Activated naive CD4-positive, alpha-beta T cell treated with Interleukin-2 at 50 U/mL for 16 hours (primary cell): ENCODE results near the gene RAG2.
"Not testable (repeated sequence)": the region's sequence is repeated elsewhere in the genome, so short reads cannot be mapped to it uniquely, and the experiment has no call there.

ENCODE experiments used
- DNase-seq: peaks from one replicate; pipeline ENCODE4 v3.0.0-alpha.2; 2020

Gene RAG2

DNA sequence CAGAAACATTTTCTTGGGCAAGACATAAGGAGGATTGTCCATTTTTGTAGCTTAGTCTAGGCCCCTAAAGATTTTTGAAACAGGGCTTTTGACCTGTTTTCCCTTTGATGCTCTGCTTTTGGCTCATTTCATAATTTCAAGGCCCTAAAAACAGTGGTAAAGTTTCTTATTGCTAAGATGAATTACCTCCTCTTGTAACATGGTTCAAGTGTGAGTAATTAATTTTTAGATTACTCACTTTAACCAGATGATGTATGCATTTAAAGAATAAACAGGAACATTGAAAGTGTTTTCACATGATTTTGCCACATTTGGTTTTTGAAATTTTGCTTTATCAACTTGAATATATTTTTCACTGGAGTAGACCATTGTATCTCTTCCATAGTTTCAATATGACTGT lies 1.2 kb downstream of the RAG2 start:
- no peak for DNase-seq

DNA sequence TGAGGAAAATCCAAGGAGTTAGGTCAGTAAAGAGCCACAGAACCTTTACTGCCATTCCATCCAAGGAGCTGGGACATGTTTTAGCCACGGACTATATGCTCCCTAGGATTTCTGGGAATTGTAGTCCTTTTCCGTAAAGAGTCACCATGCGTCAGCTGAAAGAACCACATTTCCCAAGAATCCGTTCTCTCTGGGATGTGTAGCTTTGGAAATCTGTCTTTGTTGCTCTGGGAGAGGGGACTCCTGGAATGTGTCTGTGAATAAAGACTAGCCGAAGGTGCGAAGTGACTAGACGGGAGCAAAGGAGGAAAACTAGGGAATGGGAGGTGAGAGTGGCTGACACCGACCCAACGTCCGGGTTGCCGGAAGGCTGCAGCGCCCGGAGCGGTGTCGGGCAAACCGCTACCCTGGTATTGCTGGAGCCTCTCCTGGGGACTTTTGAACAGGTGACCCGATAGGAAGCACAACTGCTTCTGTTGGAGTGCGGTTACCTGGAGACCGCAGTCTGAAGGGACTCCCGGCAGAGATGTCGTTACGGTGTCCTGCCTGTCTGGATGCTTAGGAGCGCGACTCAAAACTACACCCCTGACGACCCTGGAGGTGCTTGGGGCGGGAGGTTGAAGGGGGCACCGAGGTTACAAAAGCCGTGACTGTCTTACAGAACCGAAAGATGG lies 3.6 kb downstream of the RAG2 start, which contains the start of gene IFTAP:
TSS of gene IFTAP (plus strand) at position 187 of the 674 bp plus-strand sequence. CDS start 15,602 bp downstream, outside the sequence.
- peak; percentile 9 for DNase-seq

DNA sequence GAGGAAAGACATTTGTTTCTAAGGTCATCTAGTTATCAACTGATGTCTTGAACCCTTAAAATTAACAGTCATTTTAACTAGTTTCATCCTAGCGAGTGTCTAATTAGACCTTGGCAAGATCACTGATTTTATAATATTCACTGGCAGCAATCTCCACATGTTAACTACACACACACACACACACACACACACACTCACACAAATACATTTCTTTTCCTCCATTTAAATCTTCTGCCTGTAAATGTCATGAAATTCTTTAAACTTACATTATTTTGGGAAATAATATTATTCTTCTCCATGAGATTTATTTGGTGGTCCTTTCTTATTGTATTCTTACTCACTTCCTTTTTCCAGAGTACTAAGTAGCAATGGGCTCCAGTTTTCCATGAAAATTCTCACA lies 6.6 kb downstream of the RAG2 start:
- DNase-seq, result no peak

DNA sequence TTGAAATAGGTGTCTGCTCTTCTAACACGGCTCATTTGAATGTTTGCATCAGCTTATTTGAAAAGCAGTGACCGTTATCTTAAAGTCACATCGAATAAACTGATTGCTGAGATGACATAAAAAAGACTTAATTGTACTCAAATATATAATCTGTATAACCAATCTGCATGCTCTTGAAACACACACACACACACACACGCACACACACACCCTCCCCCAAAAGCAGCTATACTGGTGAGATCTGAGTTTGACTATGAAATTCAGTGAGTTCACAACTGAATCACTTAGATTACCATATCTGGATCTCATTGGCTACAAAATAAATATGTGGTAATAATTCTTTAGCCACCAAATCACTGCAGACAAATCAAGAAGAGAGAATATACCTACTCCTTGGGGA lies 7.5 kb downstream of the RAG2 start:
- no peak for DNase-seq

DNA sequence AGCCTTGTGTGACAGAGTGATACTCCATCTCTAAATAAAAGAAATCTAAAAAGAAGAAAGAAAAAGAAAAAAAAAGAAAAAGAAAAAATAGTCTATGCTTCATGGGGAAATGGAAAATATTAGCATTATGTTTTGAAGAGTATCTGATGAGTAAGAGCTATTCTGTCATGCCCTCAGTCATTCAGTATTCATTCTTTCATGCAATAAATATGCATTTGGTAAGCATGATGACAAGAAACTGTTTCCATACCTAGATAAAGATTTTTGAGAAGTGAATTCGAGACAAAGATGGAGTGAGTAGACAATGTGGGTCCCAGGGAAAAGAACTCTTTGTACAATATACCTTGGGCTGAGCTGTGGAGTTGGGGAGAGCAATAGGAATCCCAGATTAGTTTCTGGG lies 9.9 kb downstream of the RAG2 start:
- DNase-seq, result no peak

DNA sequence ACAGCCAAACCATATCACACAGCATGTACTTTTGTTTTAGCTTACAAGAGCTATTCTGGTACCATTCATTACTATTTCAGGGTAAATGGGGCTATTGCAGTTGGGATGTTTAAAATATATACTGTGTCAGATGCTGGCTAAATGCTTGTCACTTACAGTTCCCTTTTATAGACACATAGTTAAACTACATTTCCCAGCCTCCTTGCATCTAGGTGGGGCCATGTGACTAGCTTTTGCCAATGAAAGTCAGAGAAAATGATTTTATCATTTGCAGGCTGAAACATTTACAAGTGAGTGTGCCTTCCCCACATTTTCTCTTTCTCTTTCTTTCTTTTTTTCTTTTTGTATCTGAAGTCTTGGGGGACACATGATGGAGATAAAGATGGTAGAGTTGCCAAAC lies 11.5 kb downstream of the RAG2 start:
- no peak for DNase-seq

DNA sequence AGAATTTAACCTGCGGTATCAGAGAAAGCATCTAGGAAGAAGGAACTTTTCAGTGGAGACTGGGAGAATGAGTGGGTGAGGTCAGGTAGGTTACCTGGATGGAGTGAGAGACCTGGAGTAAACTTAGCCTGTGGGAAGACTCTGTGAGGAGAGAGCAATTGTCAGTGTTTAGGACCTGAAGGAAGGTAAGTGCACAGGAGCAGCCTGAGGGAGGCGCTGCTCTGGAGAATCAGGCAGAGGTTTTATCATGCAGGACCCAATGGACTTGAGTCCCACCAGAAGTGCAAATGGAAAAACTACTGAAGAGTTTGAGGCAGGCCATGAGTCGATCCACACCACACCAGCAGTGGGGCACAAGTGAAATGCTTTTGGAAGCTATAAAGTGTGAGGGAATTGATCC lies 14.4 kb downstream of the RAG2 start:
- no peak for DNase-seq

DNA sequence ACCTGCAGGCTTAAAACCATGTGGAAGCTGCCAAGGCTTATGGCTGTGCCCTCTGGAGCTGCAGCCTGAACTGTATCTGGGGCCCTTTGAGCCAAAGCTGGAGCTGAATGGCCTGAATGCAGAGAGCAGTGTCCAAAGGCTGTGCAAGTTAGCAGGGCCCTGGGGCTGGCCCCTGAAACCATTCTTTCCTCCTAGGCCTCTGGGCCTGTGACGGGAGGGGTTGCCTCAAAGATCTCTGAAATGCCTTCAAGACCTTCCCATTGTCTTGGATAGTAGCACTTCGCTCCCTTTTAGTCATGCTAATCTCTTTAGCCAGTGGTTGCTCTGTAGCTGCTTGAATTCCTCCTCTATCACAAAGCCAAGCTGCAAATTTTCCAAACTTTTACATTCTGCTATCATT lies 16.5 kb downstream of the RAG2 start:
- no peak for DNase-seq

DNA sequence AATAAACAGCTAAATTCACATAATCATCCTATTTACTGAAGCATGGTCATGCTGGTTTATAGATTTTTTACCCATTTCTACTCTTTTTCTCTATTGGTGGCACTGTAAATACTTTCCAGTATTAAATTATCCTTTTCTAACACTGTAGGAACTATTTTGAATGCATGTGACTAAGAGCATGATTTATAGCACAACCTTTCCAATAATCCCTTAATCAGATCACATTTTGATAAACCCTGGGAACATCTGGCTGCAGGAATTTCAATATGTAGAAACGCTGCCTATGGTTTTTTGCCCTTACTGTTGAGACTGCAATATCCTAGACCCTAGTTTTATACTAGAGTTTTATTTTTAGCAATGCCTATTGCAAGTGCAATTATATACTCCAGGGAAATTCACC lies 19.6 kb downstream of the RAG2 start:
- DNase-seq, result no peak

DNA sequence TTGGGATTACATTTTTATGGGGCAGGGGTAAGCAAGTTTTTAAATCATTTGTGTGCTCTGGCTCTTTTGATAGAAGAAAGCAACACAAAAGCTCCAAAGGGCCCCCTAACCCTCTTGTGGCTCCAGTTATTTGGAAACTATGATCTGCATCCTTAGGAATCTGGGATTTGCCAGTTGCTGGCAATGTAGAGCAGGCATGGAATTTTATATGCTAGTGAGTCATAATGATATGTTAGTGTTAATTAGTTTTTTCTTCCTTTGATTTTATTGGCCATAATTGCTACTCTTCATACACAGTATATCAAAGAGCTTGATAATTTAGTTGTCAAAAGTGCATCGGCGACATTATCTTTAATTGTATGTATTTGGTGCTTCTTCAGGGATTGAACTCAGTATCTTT lies 20.2 kb downstream of the RAG2 start:
- DNase-seq, result no peak

DNA sequence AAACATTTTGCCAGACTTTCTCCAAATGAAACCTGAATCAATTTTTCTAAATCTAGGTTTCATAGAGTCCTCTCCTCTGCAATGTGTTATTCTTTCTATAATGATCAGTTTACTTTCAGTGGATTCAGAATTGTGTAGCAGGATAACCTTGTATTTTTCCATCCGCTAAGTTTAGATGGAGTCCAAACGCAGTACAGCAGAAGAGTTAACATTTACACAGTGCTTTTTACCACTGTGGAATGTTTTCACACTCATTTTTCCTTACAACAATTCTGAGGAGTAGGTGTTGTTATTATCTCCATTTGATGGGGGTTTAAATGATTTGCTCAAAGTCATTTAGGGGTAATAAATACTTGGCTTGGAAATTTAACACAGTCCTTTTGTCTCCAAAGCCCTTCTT lies 20.7 kb downstream of the RAG2 start:
- DNase-seq, result no peak

DNA sequence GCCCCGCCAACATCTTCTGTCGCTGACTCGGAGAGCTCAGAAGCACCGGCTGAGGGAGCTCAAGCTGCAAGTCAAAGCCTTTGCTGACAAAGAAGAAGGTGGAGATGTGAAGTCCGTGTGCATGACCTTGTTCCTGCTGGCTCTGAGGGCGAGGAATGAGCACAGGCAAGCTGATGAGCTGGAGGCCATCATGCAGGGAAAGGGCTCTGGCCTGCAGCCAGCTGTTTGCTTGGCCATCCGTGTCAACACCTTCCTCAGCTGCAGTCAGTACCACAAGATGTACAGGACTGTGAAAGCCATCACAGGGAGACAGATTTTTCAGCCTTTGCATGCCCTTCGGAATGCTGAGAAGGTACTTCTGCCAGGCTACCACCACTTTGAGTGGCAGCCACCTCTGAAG lies 23.6 kb downstream of the RAG2 start:
- DNase-seq, result no peak

DNA sequence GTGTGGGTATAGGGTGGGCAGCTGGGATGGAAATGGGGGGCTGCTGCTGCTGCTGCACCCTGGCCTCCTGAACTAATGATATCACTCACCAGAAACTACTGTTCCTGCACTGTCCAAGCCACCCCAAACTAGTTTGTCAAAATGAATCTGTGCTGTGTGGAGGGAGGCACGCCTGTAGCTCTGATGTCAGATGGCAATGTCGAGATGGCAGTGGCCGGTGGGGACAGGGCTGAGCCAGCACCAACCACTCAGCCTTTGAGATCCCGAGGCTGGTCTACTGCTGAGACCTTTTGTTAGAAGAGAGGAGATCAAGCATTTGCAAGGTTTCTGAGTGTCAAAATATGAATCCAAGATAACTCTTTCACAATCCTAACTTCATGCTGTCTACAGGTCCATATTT lies 28.9 kb downstream of the RAG2 start:
- no peak for DNase-seq

DNA sequence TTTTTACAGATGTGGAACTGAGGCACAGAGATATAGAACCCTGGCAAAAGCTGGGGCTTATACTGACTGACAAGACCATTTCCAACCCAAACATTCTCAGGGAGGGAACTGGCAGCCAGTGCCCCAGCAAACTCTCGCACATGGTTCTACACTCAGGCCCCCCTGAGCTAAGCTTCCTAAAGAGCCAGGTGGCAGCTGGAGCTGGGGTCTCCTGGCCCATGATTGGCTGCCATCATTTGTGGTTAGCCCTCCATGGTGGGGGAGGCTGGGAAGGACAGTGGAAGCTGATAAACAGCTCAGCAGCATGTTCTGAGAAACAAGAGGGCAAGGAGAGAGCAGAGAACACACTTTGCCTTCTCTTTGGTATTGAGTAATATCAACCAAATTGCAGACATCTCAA lies 30.3 kb downstream of the RAG2 start, which contains the start of gene RAG1:
TSS of gene RAG1 (plus strand) at position 314 of the 400 bp plus-strand sequence. CDS start 5,298 bp downstream, outside the sequence.
- DNase-seq, result no peak

DNA sequence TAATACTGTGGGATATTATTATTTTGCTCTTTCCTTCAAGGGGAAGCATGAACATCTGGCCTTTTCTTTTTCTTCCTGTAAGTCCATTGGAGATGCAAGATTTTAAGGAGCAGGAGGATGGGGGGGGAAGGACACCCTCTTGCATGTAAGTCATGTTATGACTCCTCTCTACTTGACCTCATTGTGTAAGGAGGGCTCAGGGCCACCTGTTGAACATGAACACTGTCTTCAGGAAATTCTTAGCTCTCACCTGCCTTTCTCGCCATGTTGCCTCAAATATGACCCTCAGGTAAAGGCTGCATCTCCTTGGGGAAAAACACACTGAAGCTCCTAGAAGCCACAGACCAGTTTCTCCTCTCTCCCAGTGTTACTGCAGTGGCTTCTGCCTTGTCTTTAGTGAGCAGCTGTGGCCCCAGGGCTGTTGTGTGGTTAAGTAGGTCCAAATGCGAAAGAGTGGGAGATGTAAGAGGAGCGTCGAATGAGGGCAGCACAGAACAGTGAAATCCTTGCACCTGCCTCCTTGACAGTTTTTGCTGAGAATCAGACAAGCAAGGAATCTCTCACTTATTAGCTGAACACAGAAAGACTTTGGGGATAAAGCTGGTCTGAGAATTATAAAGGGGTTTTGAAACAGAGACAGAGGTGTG lies 31.5 kb downstream of the RAG2 start:
- DNase-seq, result no peak

DNA sequence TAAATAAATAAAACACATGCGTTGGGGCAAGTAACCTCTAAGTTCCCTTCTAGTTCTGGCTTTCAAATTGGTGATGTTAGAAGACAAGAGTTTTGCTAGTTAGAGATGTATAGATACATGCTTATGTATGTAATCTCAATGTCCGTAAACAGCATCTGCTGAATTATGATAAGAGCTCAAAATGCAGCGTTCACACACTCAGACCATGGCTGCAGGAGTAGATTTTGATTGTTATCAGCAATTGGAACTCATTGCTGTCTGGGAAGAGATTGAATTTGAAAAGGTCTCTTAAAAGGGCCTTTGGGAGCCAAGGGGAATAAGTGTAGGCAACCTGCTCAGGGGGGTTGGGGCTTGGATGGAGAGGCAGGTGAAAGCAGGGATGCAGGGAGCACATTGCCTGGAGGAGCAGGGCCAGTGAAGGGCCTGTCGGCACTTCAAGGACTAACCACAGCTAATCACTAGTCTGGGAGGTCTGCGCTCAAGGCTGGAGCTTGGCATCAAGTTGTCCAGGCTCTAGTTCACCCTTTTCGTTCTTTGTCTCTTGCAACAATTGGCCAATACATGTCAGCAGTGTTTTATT lies 32.9 kb downstream of the RAG2 start:
- DNase-seq, result no peak

DNA sequence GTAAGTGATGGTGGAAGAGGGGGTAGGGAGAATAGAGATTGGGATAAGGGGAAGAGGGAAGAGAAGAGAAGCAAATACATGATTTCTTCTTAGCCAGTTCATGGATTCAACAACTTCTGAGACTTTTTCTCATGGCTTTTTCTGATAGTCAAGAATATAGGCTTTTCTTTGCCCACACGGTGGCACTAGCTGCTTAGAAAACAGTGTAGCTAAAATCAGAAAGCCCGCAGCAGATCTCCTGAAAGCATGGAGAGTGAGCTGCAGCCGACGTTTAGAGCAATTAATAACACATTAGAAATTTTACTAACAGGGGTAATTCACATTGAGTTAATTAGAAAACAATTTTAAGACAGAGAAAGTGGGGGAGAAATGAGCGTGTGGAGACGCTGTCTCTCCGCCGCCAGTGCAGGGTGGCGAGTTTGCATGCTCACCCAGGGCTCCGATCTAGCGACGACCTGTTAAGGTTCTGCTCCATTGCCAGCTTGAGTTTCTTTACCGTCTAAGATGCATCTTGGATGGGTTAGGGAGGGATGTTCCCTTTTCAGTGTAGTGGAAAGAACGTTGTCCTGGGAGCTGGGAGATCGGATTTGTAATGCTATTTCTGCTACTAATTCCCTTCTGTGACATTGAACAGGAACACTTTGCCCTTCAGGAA lies 33.5 kb downstream of the RAG2 start:
- DNase-seq, result peak; percentile 38

DNA sequence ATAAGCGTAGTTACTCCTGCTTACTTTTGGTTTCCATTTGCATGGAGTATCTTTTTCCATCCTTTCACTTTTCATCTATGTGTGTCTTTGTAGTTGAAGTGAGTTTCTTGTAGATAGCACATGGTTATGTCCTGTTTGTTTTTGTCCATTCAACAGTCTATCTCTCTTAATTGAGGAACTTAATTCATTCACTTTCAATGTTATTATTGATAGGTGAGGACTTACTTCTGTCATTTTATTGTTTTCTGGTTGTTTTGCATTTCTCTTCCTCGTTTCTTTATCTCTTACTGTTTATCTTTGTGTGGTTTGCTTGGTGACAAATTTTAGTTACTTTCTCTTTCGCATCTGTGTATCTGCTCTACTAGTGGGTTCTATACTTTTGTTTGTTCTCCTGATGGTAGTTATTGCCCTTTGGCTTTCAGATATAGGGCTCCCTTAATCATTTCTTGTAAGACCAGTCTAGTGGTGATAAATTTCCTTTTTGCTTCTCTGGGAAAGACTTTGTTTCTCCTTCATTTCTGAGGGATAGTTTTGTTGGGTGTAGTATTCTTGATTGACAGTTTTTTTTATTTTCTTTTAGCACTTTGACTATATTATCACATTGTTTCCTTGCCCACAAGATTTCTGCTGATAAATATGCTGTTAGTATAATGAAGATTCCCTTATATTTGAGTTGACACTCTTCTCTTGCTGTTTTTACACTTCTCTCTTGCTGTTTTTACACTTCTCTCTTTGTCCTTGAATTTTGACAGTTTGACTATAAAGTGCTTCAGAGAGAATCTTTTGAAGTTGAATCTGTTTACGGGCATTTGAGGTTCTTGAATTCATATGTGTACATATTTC lies 39.2 kb downstream of the RAG2 start:
- no peak for DNase-seq

DNA sequence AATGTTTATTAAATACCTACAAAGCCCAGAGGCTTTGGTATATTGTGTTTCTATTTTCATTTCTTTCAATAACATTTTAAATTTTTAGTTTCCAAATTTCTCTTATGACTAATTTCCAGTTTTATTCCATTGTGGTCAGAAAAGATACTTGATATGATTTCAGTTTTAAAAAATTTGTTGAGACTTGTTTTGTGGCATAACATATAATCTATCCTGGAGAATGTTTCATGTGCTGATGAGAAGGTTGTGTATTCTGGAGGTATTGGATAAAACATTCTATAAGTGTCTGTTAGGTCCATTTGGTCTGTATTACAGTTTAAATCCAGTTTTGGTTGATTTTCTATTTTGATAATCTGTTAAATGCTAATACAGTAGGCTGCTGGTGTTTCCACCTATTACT lies 40.0 kb downstream of the RAG2 start:
- DNase-seq, result no peak

DNA sequence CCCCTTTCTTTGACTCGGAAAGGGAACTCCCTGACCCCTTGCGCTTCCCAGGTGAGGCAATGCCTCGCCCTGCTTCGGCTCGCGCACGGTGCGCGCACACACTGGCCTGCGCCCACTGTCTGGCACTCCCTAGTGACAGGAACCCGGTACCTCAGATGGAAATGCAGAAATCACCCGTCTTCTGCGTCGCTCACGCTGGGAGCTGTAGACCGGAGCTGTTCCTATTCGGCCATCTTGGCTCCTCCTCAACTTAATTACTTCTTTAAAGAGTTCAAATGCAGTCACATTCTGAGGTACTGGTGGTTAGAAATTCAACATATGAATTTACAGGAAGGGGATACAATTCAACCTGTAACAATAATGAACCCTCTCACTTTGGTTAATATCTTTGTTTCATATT lies 40.6 kb downstream of the RAG2 start:
- not testable (repeated sequence) for DNase-seq

DNA sequence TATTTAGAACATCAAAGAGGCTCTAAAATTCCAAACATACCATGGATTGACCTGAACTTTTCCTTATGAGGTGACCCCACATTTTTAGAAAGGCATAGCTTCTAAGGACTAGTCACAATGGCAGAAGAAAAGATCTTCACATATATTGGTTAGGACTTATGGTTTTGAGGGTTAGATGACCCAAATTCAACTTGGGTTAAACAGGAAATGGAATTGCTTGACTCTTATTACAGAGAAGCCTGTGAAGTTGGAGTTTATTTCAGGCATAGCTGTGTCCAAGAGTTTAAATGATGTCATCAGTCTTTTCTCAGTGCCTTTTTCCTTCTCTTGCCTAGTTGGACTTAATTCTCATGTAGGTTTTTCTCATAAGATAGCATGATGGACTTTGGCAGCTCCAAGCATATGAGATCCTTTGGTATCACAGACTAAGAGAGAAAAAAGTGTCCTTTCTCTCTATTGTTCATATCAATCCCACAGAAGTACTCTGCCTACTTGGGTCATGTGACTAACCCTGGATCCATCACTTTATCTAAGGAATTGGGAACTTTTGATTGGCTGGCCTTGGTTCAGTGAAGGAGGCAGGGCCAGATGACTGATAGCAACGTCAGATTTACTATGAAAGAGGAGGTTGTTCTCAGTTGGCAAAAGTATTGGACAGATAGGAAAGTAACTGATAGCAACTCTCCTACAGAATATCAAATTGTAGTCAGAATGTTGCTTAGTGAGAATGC lies 47.5 kb downstream of the RAG2 start:
- DNase-seq, result no peak
